A549 treated with ZK216348 at 1 μM for 4 hours (cell line): ENCODE data around the gene POLDIP3. TPM values are rescaled to one million over a fixed set of nuclear protein-coding genes. Genes with fewer than 3 reads are reported as not detected.

ENCODE experiments used
- total RNA-seq: library from RNA; stranded (reverse); fragments of 200-300 nt; extraction: Qiagen RNA extraction; gene quantifications from 5 replicates; pipeline ENCODE4 v1.2.3, GENCODE V29; 2022; ENCODE audit warnings: low read depth

POLDIP3 gene, protein sequence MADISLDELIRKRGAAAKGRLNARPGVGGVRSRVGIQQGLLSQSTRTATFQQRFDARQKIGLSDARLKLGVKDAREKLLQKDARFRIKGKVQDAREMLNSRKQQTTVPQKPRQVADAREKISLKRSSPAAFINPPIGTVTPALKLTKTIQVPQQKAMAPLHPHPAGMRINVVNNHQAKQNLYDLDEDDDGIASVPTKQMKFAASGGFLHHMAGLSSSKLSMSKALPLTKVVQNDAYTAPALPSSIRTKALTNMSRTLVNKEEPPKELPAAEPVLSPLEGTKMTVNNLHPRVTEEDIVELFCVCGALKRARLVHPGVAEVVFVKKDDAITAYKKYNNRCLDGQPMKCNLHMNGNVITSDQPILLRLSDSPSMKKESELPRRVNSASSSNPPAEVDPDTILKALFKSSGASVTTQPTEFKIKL
- 32.8 to 44.1 TPM (median 39.8 TPM) in 5 replicates for total RNA-seq

GRCh38 chr22:42614312-42615091 lies at the start of gene POLDIP3:
POLDIP3 (minus strand) TSS chr22:42614883; CDS start chr22:42614857, 26 bp downstream.

GRCh38 chr22:42649246-42650099 lies 34.8 kb upstream of the POLDIP3 start, which contains the start of gene CYB5R3:
CYB5R3 (minus strand) TSS chr22:42649392; CDS start chr22:42649315, 77 bp downstream.

DNA sequence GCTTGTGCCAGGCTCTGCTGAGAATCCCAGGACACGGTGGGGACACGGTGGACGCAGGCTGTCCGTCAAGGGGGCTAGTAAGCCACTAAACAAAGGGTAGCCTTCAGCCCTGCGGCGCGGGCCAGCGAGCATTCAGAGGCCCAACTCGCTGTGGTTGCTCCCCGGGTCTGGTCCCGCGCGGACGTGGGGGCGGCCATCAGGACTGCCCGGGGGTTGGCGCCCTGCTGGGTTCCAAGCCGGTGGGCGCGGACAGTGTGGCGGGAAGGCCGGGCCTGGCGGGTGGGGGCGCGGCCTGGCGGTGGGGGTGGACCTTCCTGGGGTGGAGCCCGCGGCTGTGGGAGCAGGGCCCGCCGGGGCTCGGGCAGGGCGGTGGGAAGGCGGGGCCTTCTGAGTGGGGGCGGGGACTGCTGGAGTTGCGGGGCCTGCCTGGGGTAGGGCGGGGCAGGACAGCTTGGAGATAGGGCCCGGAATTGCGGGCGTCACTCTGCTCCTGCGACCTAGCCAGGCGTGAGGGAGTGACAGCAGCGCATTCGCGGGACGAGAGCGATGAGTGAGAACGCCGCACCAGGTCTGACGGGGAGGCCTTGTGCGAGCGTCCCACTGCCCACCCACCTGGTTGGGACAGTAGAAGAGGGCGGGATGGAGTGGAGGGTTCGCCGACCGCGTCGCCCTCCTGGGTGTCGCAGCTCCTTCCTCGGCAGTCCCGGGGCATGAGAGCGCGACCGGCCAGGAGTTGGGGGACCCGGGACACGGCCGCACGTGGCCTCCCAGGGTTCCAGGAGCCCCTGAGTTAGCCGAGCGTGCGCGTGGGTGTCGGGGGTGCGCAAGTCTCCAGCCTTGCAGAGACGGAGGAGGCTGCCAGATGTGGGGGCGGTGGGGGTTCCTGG lies 61.0 kb downstream of the POLDIP3 start, which contains the start of gene SERHL2:
Gene SERHL2, plus strand, starts transcription at position 482 of the 887 bp plus-strand sequence. Its CDS starts 65 bp downstream, at position 547.

Other genes with a start within 250 kb of the POLDIP3 start
- gene NFAM1, start 182.5 kb downstream of the POLDIP3 start, total RNA-seq: 0.02 TPM in 1 of 5 replicates, not detected in the others
- 45.9 to 58.6 TPM (median 50.8 TPM) in 5 replicates for gene RRP7A, start 95.1 kb downstream of the POLDIP3 start, total RNA-seq
- gene SERHL2, start 60.9 kb downstream of the POLDIP3 start, total RNA-seq: 0.14 to 0.27 TPM (median 0.26 TPM) in 3 of 5 replicates, not detected in the others
- not detected in 5 replicates for gene ATP5MGL, start 25.7 kb upstream of the POLDIP3 start, total RNA-seq
- gene CYB5R3, start 34.5 kb upstream of the POLDIP3 start, total RNA-seq: 73.7 to 126 TPM (median 111 TPM) in 5 replicates
- gene A4GALT, start 106.0 kb upstream of the POLDIP3 start, total RNA-seq: 12.2 to 25.9 TPM (median 19.6 TPM) in 5 replicates
- gene ARFGAP3, start 242.4 kb upstream of the POLDIP3 start, total RNA-seq: 16.7 to 27.0 TPM (median 23.4 TPM) in 5 replicates